Hematopoietic multipotent progenitor cell (in vitro differentiated cells): ENCODE measurements around the gene ZNF845. TPM values are rescaled to one million over a fixed set of nuclear protein-coding genes. Genes with fewer than 3 reads are reported as not detected.
A peak's percentile ranks its signal among the peaks of the same experiment; 100 is the strongest.
"Not testable (repeated sequence)": the region's sequence is repeated elsewhere in the genome, so short reads cannot be mapped to it uniquely, and the experiment has no call there.

ENCODE experiments used
- DNase-seq, 3 donors: peaks; one replicate each; pipeline ENCODE4 v3.0.0-alpha.2; 2011 to 2015; ENCODE audit warnings: low read depth in 2 of 3, low spot score in 2 of 3
- total RNA-seq: library from RNA; depleted of rRNA; stranded (reverse); fragments of >200 nt; gene quantifications from one replicate; pipeline ENCODE4 v1.2.3, GENCODE V29; 2012

ZNF845 gene
- total RNA-seq, result 3.5 TPM

GRCh38 chr19:53333463-53334449 lies at the start of gene ZNF845:
ZNF845 (plus strand) TSS chr19:53333749; CDS start chr19:53341308, 7,559 bp downstream.
- peak; percentile 80 to 94 (median 89) for DNase-seq

GRCh38 chr19:53285087-53285486 lies 48.5 kb upstream of the ZNF845 start:
- DNase-seq, result no peak

- no peak for DNase-seq
Observed at GRCh38 chr19:53290758-53291549, 42.6 kb upstream of the ZNF845 start.

GRCh38 chr19:53294786-53295441 lies 38.6 kb upstream of the ZNF845 start:
- no peak for DNase-seq

- DNase-seq, result not testable (repeated sequence)
Observed at GRCh38 chr19:53301341-53301740, 32.2 kb upstream of the ZNF845 start.

GRCh38 chr19:53308339-53308811 lies 25.2 kb upstream of the ZNF845 start:
- peak in 2 of 3 donors; percentile 66 to 70 for DNase-seq

GRCh38 chr19:53311044-53311443 lies 22.5 kb upstream of the ZNF845 start:
- DNase-seq, result peak in 1 of 3 donors; percentile 41

GRCh38 chr19:53311897-53312296 lies 21.7 kb upstream of the ZNF845 start:
- DNase-seq, result no peak

- DNase-seq, result peak in 2 of 3 donors; percentile 10 to 16
Observed at GRCh38 chr19:53328967-53329366, 4.6 kb upstream of the ZNF845 start.

GRCh38 chr19:53332484-53332883 lies 1.1 kb upstream of the ZNF845 start:
- no peak for DNase-seq

GRCh38 chr19:53333066-53333462 lies 485 bp upstream of the ZNF845 start:
- DNase-seq, result peak in 2 of 3 donors; percentile 27 to 52

- not testable (repeated sequence) for DNase-seq
Observed at GRCh38 chr19:53344403-53344802, 10.9 kb downstream of the ZNF845 start.

- no peak for DNase-seq
Observed at GRCh38 chr19:53355739-53356138, 22.2 kb downstream of the ZNF845 start.

GRCh38 chr19:53357821-53358581 lies 24.5 kb downstream of the ZNF845 start:
- DNase-seq, result no peak

- DNase-seq, result not testable (repeated sequence)
Observed at GRCh38 chr19:53360056-53360455, 26.5 kb downstream of the ZNF845 start.

- peak; percentile 85 to 97 (median 93) for DNase-seq
Observed at GRCh38 chr19:53365134-53365898, 31.8 kb downstream of the ZNF845 start, which contains the start of gene ZNF525. ZNF525 (plus strand) TSS chr19:53365705; CDS start chr19:53372282, 6,577 bp downstream.

GRCh38 chr19:53365899-53366493 lies 32.4 kb downstream of the ZNF845 start:
- DNase-seq, result no peak

- no peak for DNase-seq
Observed at GRCh38 chr19:53372196-53372595, 38.6 kb downstream of the ZNF845 start.

GRCh38 chr19:53374288-53374687 lies 40.7 kb downstream of the ZNF845 start:
- no peak for DNase-seq
